NT2/D1 (cell line): Measurements from ENCODE around the gene HHLA2.
"Not testable (repeated sequence)": the region's sequence is repeated elsewhere in the genome, so short reads cannot be mapped to it uniquely, and the experiment has no call there.

ENCODE experiments used
- DNase-seq: peaks from one replicate; pipeline ENCODE4 v3.0.0-alpha.2; 2011; ENCODE audit warnings: low read depth, low spot score
- H3K27me3 ChIP-seq: 2 replicates; pipeline ENCODE4 v1.6.0; 2011; ENCODE audit warnings: mild to moderate bottlenecking; ENCODE audit not compliant: insufficient read length, insufficient read depth
- H3K36me3 ChIP-seq: 2 replicates; pipeline ENCODE4 v1.6.1; 2011; ENCODE audit warnings: mild to moderate bottlenecking, low read length, mixed read lengths; ENCODE audit not compliant: insufficient read depth, insufficient read length
- H3K4me1 ChIP-seq: 2 replicates; pipeline ENCODE4 v1.5.1; 2011; ENCODE audit not compliant: insufficient read depth, insufficient read length
- H3K4me3 ChIP-seq: 2 replicates; pipeline ENCODE4 v1.5.1; 2011; ENCODE audit warnings: low read depth; ENCODE audit not compliant: insufficient read length
- H3K9ac ChIP-seq: 2 replicates; pipeline ENCODE4 v1.6.0; 2011; ENCODE audit warnings: low read depth; ENCODE audit not compliant: insufficient read length
- H3K9me3 ChIP-seq: 2 replicates; pipeline ENCODE4 v1.5.1; 2011; ENCODE audit warnings: mild to moderate bottlenecking, low read length; ENCODE audit not compliant: insufficient read depth
- SUZ12 ChIP-seq: IDR thresholded peaks from 2 replicates; pipeline ENCODE4 v1.6.1; 2011; ENCODE audit not compliant: insufficient read length, insufficient read depth; ENCODE audit errors: extremely low read depth
- YY1 ChIP-seq: IDR thresholded peaks from 2 replicates; pipeline ENCODE4 v1.6.1; 2011; ENCODE audit not compliant: insufficient read length, insufficient read depth
- ZNF274 ChIP-seq: IDR thresholded peaks from 2 replicates; pipeline ENCODE4 v1.6.1; 2011; ENCODE audit warnings: mild to moderate bottlenecking, low read depth, low read length

HHLA2 gene

DNA sequence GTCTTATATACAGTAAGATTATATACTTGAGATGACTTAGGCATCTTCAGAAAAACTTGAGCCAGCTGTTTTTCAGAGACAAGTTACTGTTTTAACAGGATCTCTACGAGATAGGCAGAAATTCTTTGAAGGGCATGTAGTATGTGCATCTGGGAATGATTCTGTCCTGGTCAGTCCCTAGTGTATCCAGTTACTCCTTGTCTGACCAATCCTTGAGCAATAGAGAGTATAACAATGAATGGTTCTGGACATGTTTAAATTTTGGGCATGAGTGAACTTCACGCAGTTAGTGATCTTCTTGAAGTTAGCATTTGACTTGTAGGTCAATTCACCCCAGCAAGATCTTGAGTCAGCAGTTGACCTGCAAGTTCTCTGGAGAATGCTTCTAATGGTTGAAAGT, 24.7 kb upstream of the HHLA2 start:
- H3K9me3 ChIP-seq, result no peaks in the 10 kb centered on the region; the same call in 1 of the 2 replicates
- H3K27me3 ChIP-seq, result no peaks in the 10 kb centered on the region
- H3K36me3 ChIP-seq, result no peaks in the 10 kb centered on the region
- H3K4me3 ChIP-seq, result no peak overlapping the region
- TF ChIP-seq ZNF274 (no peak), SUZ12 (no peak), YY1 (no peak)
- no peak for DNase-seq
- no peaks in the 10 kb centered on the region for H3K4me1 ChIP-seq
- no peak overlapping the region for H3K9ac ChIP-seq

DNA sequence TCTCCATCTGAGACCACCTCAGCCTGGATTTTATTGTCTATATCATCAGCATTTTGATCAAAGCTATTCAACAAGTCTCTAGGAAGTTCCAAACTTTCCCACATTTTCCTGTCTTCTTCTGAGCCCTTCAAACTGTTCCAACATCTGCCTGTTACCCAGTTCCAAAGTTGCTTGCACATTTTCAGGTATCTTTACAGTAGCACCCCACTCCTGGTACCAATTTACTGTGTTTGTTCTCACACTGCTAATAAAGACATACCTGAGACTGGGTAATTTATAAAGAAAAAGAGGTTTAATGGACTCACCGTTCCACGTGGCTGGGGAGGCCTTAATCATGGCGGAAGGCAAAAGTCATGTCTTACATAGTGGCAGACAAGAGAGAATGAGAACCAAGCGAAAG, 17.3 kb upstream of the HHLA2 start:
- not testable (repeated sequence) for H3K9me3 ChIP-seq, H3K4me1 ChIP-seq, H3K27me3 ChIP-seq, DNase-seq, H3K9ac ChIP-seq, H3K4me3 ChIP-seq, H3K36me3 ChIP-seq

GRCh38 chr3:108280476-108280875, 15.9 kb upstream of the HHLA2 start:
- no peak overlapping the region for H3K9ac ChIP-seq
- no peaks in the 10 kb centered on the region for H3K36me3 ChIP-seq
- H3K4me1 ChIP-seq, result no peaks in the 10 kb centered on the region
- no peaks in the 10 kb centered on the region for H3K27me3 ChIP-seq
- no peak for TF ChIP-seq SUZ12
- no peak for TF ChIP-seq ZNF274
- TF ChIP-seq YY1, result no peak
- peaks cover 5% of the 10 kb centered on the region; the same call in 1 of the 2 replicates for H3K9me3 ChIP-seq
- H3K4me3 ChIP-seq, result no peak overlapping the region
- DNase-seq, result no peak

DNA sequence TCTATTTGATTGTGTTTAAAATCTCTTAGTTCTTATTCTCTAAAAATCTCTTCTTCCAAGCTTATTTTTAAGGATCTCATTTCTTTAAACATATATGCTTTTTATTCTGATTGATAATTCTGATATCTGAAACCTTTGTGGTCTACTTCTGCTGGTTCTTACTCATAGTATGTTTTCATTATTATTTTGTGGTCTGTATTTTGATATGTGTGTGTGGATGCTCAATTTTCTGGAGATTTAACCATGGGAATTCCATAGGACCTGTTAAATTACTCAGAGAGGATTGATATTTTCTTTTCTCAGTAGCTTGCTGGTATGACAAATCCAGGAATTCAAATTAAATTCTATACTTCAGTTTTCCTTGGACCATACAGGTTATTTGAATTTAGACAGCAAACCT, 14.7 kb upstream of the HHLA2 start:
- Histone ChIP-seq H3K36me3 (no peaks in the 10 kb centered on the region), H3K9me3 (peaks cover 5% of the 10 kb centered on the region; the same call in 1 of the 2 replicates), H3K9ac (no peak overlapping the region), H3K27me3 (no peaks in the 10 kb centered on the region), H3K4me1 (no peaks in the 10 kb centered on the region), H3K4me3 (no peak overlapping the region)
- DNase-seq, result no peak
- no peak for TF ChIP-seq SUZ12
- no peak for TF ChIP-seq YY1
- no peak for TF ChIP-seq ZNF274

GRCh38 chr3:108283006-108283405, 13.3 kb upstream of the HHLA2 start:
- DNase-seq, result no peak
- no peak for TF ChIP-seq ZNF274
- TF ChIP-seq SUZ12, result no peak
- no peak for TF ChIP-seq YY1
- H3K27me3 ChIP-seq, result no peaks in the 10 kb centered on the region

DNA sequence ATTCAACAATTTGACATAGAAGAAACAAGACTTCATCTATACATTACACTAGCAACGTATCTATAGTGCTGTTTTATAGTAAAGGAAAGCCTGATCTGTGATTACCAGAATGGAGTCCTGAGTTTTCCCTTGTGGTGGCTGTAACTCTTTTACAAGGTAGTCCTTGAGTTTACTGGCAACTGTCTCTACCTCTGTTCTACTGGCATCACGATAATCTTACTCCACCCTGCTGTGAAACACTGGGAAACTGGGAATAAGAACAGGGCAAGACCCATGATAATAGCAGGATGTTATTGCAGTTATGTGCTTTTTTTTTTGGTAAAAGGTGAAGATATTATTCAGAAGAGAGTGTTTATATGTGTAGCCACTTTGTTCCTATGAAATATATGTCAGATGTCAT, 12.4 kb upstream of the HHLA2 start:
- no peak overlapping the region for H3K9ac ChIP-seq
- no peaks in the 10 kb centered on the region for H3K9me3 ChIP-seq
- no peak for DNase-seq
- no peak overlapping the region for H3K4me3 ChIP-seq
- H3K4me1 ChIP-seq, result no peaks in the 10 kb centered on the region
- H3K27me3 ChIP-seq, result no peaks in the 10 kb centered on the region
- no peak for TF ChIP-seq ZNF274
- no peaks in the 10 kb centered on the region for H3K36me3 ChIP-seq

More at GRCh38 chr3:108283006-108283405, 13.3 kb upstream of the HHLA2 start:
- Histone ChIP-seq H3K4me1 (no peaks in the 10 kb centered on the region), H3K9me3 (peaks cover 3% of the 10 kb centered on the region; the same call in 1 of the 2 replicates), H3K9ac (no peak overlapping the region), H3K36me3 (no peaks in the 10 kb centered on the region), H3K4me3 (no peak overlapping the region)

DNA sequence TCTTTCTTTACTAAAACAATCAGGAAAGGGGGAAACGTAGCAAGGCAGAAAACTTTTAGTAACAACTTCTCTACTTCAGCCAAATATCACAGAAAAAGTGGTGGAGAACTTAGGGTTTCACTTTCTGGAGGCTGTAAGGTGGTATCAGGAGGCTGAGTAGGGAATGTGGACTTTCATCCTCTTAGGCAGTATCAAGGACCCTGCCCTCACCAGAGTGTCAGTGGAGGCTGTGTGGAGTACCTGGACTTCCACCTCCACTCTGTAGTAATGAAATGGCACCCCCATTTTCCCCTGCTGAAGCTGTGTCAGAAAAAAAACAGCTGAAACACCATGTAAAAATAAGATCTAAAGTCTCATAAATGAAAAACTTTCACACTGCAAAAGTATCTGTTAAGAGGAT, 11.2 kb upstream of the HHLA2 start:
- DNase-seq, result no peak
- Histone ChIP-seq H3K36me3 (no peaks in the 10 kb centered on the region), H3K4me1 (no peaks in the 10 kb centered on the region), H3K27me3 (no peaks in the 10 kb centered on the region), H3K9me3 (no peaks in the 10 kb centered on the region), H3K4me3 (no peak overlapping the region), H3K9ac (no peak overlapping the region)
- TF ChIP-seq ZNF274 (no peak), SUZ12 (no peak), YY1 (no peak)

- H3K9me3 ChIP-seq, result no peaks in the 10 kb centered on the region
- H3K4me1 ChIP-seq, result no peaks in the 10 kb centered on the region
- no peak overlapping the region for H3K9ac ChIP-seq
- DNase-seq, result no peak
- no peaks in the 10 kb centered on the region for H3K27me3 ChIP-seq
- TF ChIP-seq SUZ12 (no peak), YY1 (no peak), ZNF274 (no peak)
- no peak overlapping the region for H3K4me3 ChIP-seq
- no peaks in the 10 kb centered on the region for H3K36me3 ChIP-seq
These were observed 9.2 kb upstream of the HHLA2 start for GRCh38 chr3:108287146-108287545.

GRCh38 chr3:108288193-108288592, 8.2 kb upstream of the HHLA2 start:
- H3K9ac ChIP-seq, H3K9me3 ChIP-seq, H3K4me3 ChIP-seq, H3K27me3 ChIP-seq, H3K4me1 ChIP-seq, H3K36me3 ChIP-seq, DNase-seq: not testable (repeated sequence)
